Astrocyte of the spinal cord (primary cell): ENCODE measurements around the gene UNKL.

ENCODE experiments used
- DNase-seq: peaks from one replicate; pipeline ENCODE4 v3.0.0; 2011; ENCODE audit warnings: low read depth, low spot score
- H3K4me3 ChIP-seq: 2 replicates; pipeline ENCODE4 v1.5.1; 2011; ENCODE audit warnings: low read depth, mild to moderate bottlenecking, low read length, moderate library complexity
- CTCF ChIP-seq: IDR thresholded peaks from 2 replicates; pipeline ENCODE4 v1.5.1; 2012; ENCODE audit warnings: low read depth, mild to moderate bottlenecking, low read length, inconsistent platforms
- in situ Hi-C: cut with HindIII; loops from 2 replicates; pipeline ENCODE4 v1.10.0; 2017; ENCODE audit warnings: low sequenced_read_pairs

Gene UNKL

GRCh38 chr16:1341495-1342420 is 72.7 kb downstream of the UNKL start:
- in situ Hi-C loops, result no loop called here
- H3K4me3 ChIP-seq, result no peak overlapping the region
- no peak for DNase-seq
- TF ChIP-seq CTCF, result no peak

- no peak overlapping the region for H3K4me3 ChIP-seq
- DNase-seq, result no peak
- in situ Hi-C loops, result no loop called here
Measured at GRCh38 chr16:1340730-1341494, 73.6 kb downstream of the UNKL start.

GRCh38 chr16:1338855-1339675 is 75.4 kb downstream of the UNKL start:
- no peak for TF ChIP-seq CTCF
- no peak for DNase-seq
- in situ Hi-C loops, result no loop called here

More at GRCh38 chr16:1340730-1341494, 73.6 kb downstream of the UNKL start:
- TF ChIP-seq CTCF, result no peak

GRCh38 chr16:1338119-1338730 is 76.3 kb downstream of the UNKL start:
- TF ChIP-seq CTCF, result peak; percentile 41
- in situ Hi-C loops, result no loop called here
- no peak for DNase-seq
- no peak overlapping the region for H3K4me3 ChIP-seq

More at GRCh38 chr16:1338855-1339675, 75.4 kb downstream of the UNKL start:
- no peak overlapping the region for H3K4me3 ChIP-seq

- in situ Hi-C loops, result no loop called here
- no peak for DNase-seq
- TF ChIP-seq CTCF, result no peak
- H3K4me3 ChIP-seq, result no peak overlapping the region
Measured at GRCh38 chr16:1337486-1337885, 77.0 kb downstream of the UNKL start.

- in situ Hi-C loops, result no loop called here
- no peak for DNase-seq
- TF ChIP-seq CTCF, result no peak
- H3K4me3 ChIP-seq, result no peak overlapping the region
Measured at GRCh38 chr16:1336619-1337018, 77.9 kb downstream of the UNKL start.
